AG04449 (cell line): ENCODE data around the gene GDF7.

Source experiments
- CTCF ChIA-PET: fragments of 350-600 bp; formaldehyde crosslinking; extraction: SDS; loops from one replicate; lab custom pipeline; 2021; ENCODE audit warnings: antibody characterized with exemption; lab: Yijun Ruan, JAX
- POLR2A ChIA-PET: fragments of 400-600, 350-600 bp; formaldehyde crosslinking; extraction: SDS; loops from one replicate; lab custom pipeline; 2020; ENCODE audit warnings: antibody characterized with exemption, inconsistent platforms; lab: Yijun Ruan, JAX
- DNase-seq: peaks from one replicate; pipeline ENCODE4 v3.0.0-alpha.2; 2010; ENCODE audit warnings: low read depth, low spot score
- H3K4me3 ChIP-seq: 2 replicates; pipeline ENCODE4 v1.5.1; 2011; ENCODE audit warnings: low read depth, mild to moderate bottlenecking, control low read depth, low read length
- CTCF ChIP-seq: IDR thresholded peaks from one replicate; pipeline ENCODE4 v1.5.1; 2011; ENCODE audit warnings: mild to moderate bottlenecking, moderate library complexity, low read length, control low read depth, inconsistent platforms; ENCODE audit not compliant: insufficient read depth; ENCODE audit errors: missing control alignments

GDF7 gene

GRCh38 chr2:20620271-20620681, 46.7 kb upstream of the GDF7 start:
- ChIA-PET CTCF (interaction anchor here (0.9 to 5.2 kb wide), 4 partner anchors 10 to 22 kb away, joined by 3 to 25 read pairs (median 4); no protein-coding TSS in a partner anchor), POLR2A (interaction anchor here (3.7 kb wide), 1 partner anchor 173 kb away, joined by 62 read pairs; the partner anchor contains the start of gene RHOB)
- no peak overlapping the region for H3K4me3 ChIP-seq
- no peak for TF ChIP-seq CTCF
- DNase-seq = no peak

GRCh38 chr2:20620696-20621365, 46.1 kb upstream of the GDF7 start:
- TF ChIP-seq CTCF = no peak
- CTCF ChIA-PET = interaction anchor here (0.8 to 5.2 kb wide), 7 partner anchors 9 to 22 kb away, joined by 3 to 25 read pairs (median 4); no protein-coding TSS in a partner anchor
- H3K4me3 ChIP-seq = no peak overlapping the region
- DNase-seq = no peak
- POLR2A ChIA-PET = interaction anchor here (2.0 kb wide), 1 partner anchor 174 kb away, joined by 13 read pairs; the partner anchor contains the start of gene RHOB

GRCh38 chr2:20621366-20622295, 45.3 kb upstream of the GDF7 start:
- H3K4me3 ChIP-seq = no peak overlapping the region
- ChIA-PET POLR2A (interaction anchor here (2.0 kb wide), 1 partner anchor 175 kb away, joined by 13 read pairs; the partner anchor contains the start of gene RHOB), CTCF (interaction anchor here (0.7 to 5.2 kb wide), 6 partner anchors 10 to 30 kb away, joined by 3 to 25 read pairs (median 4); partner anchors contain the start of gene HS1BP3)
- no peak for DNase-seq
- no peak for TF ChIP-seq CTCF

GRCh38 chr2:20622296-20622686, 44.7 kb upstream of the GDF7 start:
- no peak for TF ChIP-seq CTCF
- CTCF ChIA-PET = interaction anchor here (0.7 to 3.0 kb wide), 4 partner anchors 12 to 22 kb away, joined by 3 to 16 read pairs (median 5); no protein-coding TSS in a partner anchor
- H3K4me3 ChIP-seq = no peak overlapping the region
- POLR2A ChIA-PET = interaction anchor here (2.0 kb wide), 1 partner anchor 175 kb away, joined by 13 read pairs; the partner anchor contains the start of gene RHOB
- DNase-seq = no peak

GRCh38 chr2:20622731-20623130, 44.2 kb upstream of the GDF7 start:
- TF ChIP-seq CTCF = no peak
- H3K4me3 ChIP-seq = no peak overlapping the region
- POLR2A ChIA-PET = interaction anchor here (2.0 kb wide), 1 partner anchor 176 kb away, joined by 13 read pairs; the partner anchor contains the start of gene RHOB
- CTCF ChIA-PET = interaction anchor here (1.6 to 3.0 kb wide), 2 partner anchors 13 to 20 kb away, joined by 4 to 16 read pairs; no protein-coding TSS in a partner anchor
- DNase-seq = no peak
